ENCODE results near the gene NAALADL2. TPM values are rescaled to one million over a fixed set of nuclear protein-coding genes. Genes with fewer than 3 reads are reported as not detected.

The NAALADL2 gene
- total RNA-seq, 1 donor from 2014 or later: 2.9 TPM

DNA sequence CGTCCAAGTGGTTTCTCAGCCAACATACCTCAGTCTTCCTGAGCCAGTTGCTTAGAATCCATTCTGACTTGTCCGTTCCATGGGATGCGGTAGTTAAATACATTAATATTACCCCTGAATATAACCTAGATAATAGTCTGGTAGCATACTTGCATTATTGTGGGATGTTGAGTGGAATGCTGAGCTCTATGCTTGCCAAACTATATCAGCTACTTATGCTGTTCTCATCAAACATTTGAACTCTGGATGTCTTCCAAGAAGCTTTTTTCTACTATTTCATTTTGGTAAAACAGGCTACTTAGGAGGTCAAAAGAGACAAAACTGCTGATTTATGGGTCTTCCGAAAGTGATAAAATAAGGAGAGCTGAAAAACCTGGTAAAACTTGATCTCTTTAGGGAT, 429.5 kb downstream of the NAALADL2 start:
- Histone ChIP-seq H3K4me3 (ENCODE audit: low read depth, low read length) (no peak overlapping the region), H3K36me3 (ENCODE audit: control insufficient read depth, insufficient read depth, low read length) (no peaks in the 10 kb centered on the region), H3K27me3 (ENCODE audit: control insufficient read depth, insufficient read depth, low read length) (no peaks in the 10 kb centered on the region)
- TF ChIP-seq, protein P1, sequence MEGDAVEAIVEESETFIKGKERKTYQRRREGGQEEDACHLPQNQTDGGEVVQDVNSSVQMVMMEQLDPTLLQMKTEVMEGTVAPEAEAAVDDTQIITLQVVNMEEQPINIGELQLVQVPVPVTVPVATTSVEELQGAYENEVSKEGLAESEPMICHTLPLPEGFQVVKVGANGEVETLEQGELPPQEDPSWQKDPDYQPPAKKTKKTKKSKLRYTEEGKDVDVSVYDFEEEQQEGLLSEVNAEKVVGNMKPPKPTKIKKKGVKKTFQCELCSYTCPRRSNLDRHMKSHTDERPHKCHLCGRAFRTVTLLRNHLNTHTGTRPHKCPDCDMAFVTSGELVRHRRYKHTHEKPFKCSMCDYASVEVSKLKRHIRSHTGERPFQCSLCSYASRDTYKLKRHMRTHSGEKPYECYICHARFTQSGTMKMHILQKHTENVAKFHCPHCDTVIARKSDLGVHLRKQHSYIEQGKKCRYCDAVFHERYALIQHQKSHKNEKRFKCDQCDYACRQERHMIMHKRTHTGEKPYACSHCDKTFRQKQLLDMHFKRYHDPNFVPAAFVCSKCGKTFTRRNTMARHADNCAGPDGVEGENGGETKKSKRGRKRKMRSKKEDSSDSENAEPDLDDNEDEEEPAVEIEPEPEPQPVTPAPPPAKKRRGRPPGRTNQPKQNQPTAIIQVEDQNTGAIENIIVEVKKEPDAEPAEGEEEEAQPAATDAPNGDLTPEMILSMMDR (IDR thresholded peaks at IDR 0.05; ENCODE audit: insufficient read depth, low read length, poor library complexity, severe bottlenecking): no peak
- no peak for DNase-seq (ENCODE audit: low read depth)

DNA sequence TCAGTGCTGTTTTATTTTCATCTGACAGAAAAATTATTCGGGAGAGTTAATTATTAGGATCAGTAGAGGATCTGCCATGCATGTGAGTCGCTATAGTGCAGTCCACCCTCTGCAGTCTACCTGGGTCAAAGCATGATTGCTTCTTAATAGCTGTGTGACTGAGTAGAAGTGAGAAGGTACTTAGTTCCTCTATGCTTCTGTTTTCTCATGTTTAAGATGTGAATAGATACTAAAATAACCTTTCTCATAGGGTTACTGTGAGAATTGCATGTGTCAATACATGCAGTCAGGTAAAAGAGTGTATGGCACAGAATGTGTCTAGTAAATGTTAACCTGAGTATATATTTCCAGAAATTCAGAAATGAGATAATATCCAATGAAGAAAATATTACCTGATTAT, 435.7 kb downstream of the NAALADL2 start:
- DNase-seq (ENCODE audit: low read depth): no peak
- TF ChIP-seq, protein P1 (IDR thresholded peaks at IDR 0.05; ENCODE audit: insufficient read depth, low read length, poor library complexity, severe bottlenecking): no peak
- Histone ChIP-seq H3K27me3 (ENCODE audit: control insufficient read depth, insufficient read depth, low read length) (no peaks in the 10 kb centered on the region), H3K4me3 (ENCODE audit: low read depth, low read length) (no peak overlapping the region), H3K36me3 (ENCODE audit: control insufficient read depth, insufficient read depth, low read length) (no peaks in the 10 kb centered on the region)

DNA sequence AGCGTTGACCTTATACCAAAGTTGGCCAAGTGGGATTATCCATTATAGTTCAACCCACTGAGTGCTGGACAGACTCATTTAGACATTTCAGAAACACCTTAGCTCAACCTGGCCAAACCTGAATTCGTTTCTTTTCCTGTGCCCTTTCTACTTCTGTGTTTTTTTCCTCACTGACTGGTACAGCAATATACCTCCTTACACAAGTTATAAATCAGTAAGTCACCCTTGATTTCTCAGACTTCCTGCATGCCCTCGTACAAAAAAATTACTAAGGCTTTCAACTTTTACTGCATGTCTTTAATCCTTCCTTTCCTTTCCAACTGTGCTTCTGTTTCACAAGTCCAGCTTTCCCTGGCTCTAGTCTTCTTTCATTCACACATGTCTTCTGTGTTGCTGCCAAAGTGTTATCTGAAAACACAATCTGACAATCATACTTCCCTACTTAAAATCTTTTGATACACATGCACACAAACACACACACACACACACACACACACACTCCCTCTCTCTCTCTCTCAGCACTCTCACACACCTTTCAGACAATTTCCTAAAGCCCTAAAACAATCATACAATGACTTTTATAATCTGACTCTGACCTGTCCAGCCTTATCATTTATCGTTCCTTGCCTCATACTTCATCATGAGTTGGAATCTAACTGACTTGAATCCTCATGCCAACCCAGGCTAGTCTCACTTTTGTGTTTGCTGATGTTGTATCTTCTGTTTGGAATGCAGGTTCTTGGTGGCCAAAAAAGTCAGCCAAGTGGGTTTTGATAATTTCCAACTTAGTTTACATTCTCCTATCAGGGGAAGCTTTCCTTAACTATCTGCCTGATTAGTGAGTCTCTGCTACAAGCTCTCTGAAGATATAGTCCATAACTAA, 436.4 kb downstream of the NAALADL2 start:
- TF ChIP-seq, protein P1 (IDR thresholded peaks at IDR 0.05; ENCODE audit: insufficient read depth, low read length, poor library complexity, severe bottlenecking): no peak
- Histone ChIP-seq H3K27me3 (ENCODE audit: control insufficient read depth, insufficient read depth, low read length) (no peaks in the 10 kb centered on the region), H3K4me3 (ENCODE audit: low read depth, low read length) (no peak overlapping the region), H3K36me3 (ENCODE audit: control insufficient read depth, insufficient read depth, low read length) (no peaks in the 10 kb centered on the region)
- no peak for DNase-seq (ENCODE audit: low read depth)

DNA sequence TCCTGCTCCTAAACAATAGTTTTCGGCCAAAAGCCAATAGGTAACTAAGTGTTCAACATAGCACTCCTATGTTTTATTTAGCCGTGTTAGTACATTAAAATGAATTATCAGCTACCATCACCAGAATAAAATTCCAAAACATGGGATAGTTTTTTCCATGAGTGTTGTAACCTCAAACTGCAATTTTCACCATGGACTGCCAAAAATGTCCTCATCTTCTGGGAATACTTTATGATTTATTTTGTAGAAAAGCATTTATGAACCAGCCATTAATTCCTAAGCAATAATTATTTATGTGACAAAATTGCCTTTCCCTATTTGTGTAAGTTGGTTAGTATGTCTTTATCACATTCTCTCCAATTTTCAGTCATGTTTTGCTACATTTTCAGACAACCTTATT, 438.1 kb downstream of the NAALADL2 start:
- DNase-seq (ENCODE audit: low read depth): no peak
- Histone ChIP-seq H3K36me3 (ENCODE audit: control insufficient read depth, insufficient read depth, low read length) (no peaks in the 10 kb centered on the region), H3K4me3 (ENCODE audit: low read depth, low read length) (no peak overlapping the region), H3K27me3 (ENCODE audit: control insufficient read depth, insufficient read depth, low read length) (no peaks in the 10 kb centered on the region)
- TF ChIP-seq, protein P1 (IDR thresholded peaks at IDR 0.05; ENCODE audit: insufficient read depth, low read length, poor library complexity, severe bottlenecking): no peak

DNA sequence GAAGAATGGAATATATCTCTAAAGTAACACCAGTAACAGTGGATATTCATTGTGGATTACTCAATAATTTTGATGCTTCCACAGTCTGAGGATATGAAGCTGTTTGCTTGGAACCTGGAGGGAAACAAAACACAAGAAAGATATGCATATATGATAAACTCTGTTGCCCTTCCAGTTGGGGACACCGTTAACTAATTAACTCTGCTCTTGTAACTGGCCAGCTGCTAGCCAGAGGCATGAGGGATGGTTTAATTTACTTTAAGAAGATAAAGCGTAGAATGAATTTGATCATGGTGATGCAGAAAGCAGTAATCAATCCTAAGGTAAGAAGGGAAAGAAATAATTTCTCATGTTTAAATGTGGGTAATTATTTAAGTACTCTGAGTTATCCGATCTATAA, 442.6 kb downstream of the NAALADL2 start:
- no peak for DNase-seq (ENCODE audit: low read depth)
- no peak overlapping the region for H3K4me3 ChIP-seq (ENCODE audit: low read depth, low read length)
- TF ChIP-seq, protein P1 (IDR thresholded peaks at IDR 0.05; ENCODE audit: insufficient read depth, low read length, poor library complexity, severe bottlenecking): no peak
- no peaks in the 10 kb centered on the region for H3K27me3 ChIP-seq (ENCODE audit: control insufficient read depth, insufficient read depth, low read length)
- no peaks in the 10 kb centered on the region for H3K36me3 ChIP-seq (ENCODE audit: control insufficient read depth, insufficient read depth, low read length)

DNA sequence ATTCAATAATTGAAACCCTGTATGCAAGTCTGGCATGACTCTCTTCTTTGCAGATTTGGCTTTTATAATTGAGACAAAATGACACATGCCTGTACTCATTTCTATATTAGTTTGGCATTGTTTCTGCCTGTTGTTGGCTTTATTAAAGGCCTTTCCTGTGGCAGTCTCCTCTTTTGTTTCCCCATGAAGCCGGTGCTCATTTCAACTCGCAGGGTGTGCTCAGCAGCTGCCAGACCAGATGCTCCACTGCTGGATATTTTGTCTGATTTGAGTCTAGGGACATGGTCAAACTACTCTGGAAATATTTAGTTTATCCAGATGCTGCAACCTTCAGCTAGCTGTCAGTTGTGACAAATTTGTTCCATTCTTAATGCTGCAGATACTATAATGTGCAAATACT, 445.3 kb downstream of the NAALADL2 start:
- TF ChIP-seq, protein P1 (IDR thresholded peaks at IDR 0.05; ENCODE audit: insufficient read depth, low read length, poor library complexity, severe bottlenecking): no peak
- DNase-seq (ENCODE audit: low read depth): no peak
- Histone ChIP-seq H3K4me3 (ENCODE audit: low read depth, low read length) (no peak overlapping the region), H3K36me3 (ENCODE audit: control insufficient read depth, insufficient read depth, low read length) (no peaks in the 10 kb centered on the region), H3K27me3 (ENCODE audit: control insufficient read depth, insufficient read depth, low read length) (no peaks in the 10 kb centered on the region)

Measured in kidney epithelial cell (primary cell).